ENCODE results near the gene GALM.
"Not testable (repeated sequence)": the region's sequence is repeated elsewhere in the genome, so short reads cannot be mapped to it uniquely, and the experiment has no call there.

GALM gene

GRCh38 chr2:38650012-38650411 is 15.9 kb upstream of the GALM start:
- no peak for DNase-seq

GRCh38 chr2:38650717-38651116 is 15.2 kb upstream of the GALM start:
- no peak for DNase-seq

GRCh38 chr2:38652431-38653273 is 13.3 kb upstream of the GALM start:
- DNase-seq: peak in 3 of 4 experiments; percentile 31 to 59 (median 44)

- no peak for DNase-seq
These were observed 12.6 kb upstream of the GALM start for GRCh38 chr2:38653380-38653714.

GRCh38 chr2:38653715-38654527 is 12.0 kb upstream of the GALM start:
- DNase-seq: peak; percentile 36 to 59 (median 50)

GRCh38 chr2:38654528-38655381 is 11.2 kb upstream of the GALM start:
- peak; percentile 60 to 85 (median 80) for DNase-seq

- no peak for DNase-seq
These were observed 10.5 kb upstream of the GALM start for GRCh38 chr2:38655441-38655840.

GRCh38 chr2:38656866-38657480 is 8.9 kb upstream of the GALM start:
- DNase-seq: peak in 3 of 4 experiments; percentile 16 to 49 (median 49)

GRCh38 chr2:38658613-38659012 is 7.3 kb upstream of the GALM start:
- DNase-seq: peak in 3 of 4 experiments; percentile 26 to 59 (median 57)

GRCh38 chr2:38659115-38659514 is 6.8 kb upstream of the GALM start:
- no peak for DNase-seq

- DNase-seq: no peak
These were observed 5.6 kb upstream of the GALM start for GRCh38 chr2:38660282-38660681.

GRCh38 chr2:38661306-38661705 is 4.6 kb upstream of the GALM start:
- peak in 1 of 4 experiments; percentile 23 for DNase-seq

- DNase-seq: peak; percentile 39 to 79 (median 67)
These were observed 619 bp downstream of the GALM start for GRCh38 chr2:38666556-38666910.

GRCh38 chr2:38668092-38668491 is 2.2 kb downstream of the GALM start:
- DNase-seq: no peak

- no peak for DNase-seq
These were observed 3.0 kb downstream of the GALM start for GRCh38 chr2:38668779-38669479.

- DNase-seq: peak; percentile 17 to 49 (median 41)
These were observed 5.4 kb downstream of the GALM start for GRCh38 chr2:38671303-38671702.

- no peak for DNase-seq
These were observed 6.0 kb downstream of the GALM start for GRCh38 chr2:38671946-38672345.

- no peak for DNase-seq
These were observed 6.8 kb downstream of the GALM start for GRCh38 chr2:38672445-38673391.

GRCh38 chr2:38676681-38677080 is 10.8 kb downstream of the GALM start:
- DNase-seq: no peak

- DNase-seq: not testable (repeated sequence)
These were observed 15.0 kb downstream of the GALM start for GRCh38 chr2:38680868-38681267.
